NCI-H69 (cell line): ENCODE results near the gene HAGHL.

Experiments used
- DNase-seq: peaks from one replicate; lab custom pipeline; 2025; lab: John Stamatoyannopoulos, UW

Gene HAGHL

DNA sequence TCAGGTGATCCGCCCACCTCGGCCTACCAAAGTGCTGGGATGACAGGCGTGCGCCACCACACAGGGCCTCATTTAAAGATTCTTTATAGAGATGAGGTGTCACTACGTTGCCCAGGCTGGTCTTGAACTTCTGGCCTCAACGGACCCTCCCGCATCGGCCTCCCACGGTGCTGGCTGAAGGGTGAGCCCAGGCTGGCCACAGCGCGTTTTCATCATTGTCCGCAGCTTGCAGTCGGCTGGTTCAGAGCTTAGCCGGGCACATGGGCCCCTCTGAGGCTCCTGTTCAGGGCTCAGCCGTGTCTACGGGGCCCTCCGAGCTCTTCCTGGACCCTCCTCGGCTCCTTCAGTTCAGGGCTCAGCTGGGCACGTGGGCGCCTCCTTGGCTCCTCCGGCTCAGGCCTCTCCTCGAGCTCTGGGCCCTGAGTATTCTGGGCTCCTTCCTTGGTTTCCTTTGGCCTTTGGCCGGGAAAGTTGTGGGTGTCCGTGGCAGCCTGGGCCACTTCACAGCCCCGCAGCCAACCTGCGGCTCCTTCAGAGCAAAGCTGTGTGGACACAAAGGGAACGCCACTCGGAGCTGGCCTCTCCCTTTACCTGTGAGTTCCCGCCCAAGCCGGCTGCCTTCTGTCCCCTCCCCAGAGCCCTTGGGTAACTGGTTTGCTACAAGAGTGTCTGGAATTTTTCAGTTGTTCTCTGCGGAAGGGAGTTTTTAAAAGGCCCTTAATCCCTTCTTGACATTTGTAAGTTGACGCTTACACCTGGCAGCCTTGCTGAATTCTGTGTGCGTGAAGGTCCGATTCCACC is 32.4 kb downstream of the HAGHL start:
- no peak for DNase-seq

DNA sequence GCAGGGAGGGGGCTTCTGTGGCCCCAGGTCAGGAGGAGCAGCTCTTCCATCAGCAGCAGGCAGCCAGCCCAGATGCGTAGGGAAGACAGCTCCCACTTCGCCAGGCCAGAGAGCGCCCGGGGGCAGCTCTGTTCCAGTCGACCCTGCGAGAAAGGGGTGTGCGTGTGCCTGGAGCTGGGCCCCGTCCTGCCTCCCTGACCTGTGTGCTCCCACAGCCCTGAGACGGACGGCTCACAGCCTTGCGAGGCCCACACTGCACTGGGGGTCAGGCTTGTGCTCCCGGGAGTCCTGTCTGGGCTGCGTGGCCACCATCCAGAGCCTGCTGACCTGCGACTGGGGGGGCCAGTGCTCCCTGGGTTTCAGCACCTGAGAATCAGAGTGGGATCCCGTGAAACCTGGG is 33.2 kb downstream of the HAGHL start:
- DNase-seq, result no peak

DNA sequence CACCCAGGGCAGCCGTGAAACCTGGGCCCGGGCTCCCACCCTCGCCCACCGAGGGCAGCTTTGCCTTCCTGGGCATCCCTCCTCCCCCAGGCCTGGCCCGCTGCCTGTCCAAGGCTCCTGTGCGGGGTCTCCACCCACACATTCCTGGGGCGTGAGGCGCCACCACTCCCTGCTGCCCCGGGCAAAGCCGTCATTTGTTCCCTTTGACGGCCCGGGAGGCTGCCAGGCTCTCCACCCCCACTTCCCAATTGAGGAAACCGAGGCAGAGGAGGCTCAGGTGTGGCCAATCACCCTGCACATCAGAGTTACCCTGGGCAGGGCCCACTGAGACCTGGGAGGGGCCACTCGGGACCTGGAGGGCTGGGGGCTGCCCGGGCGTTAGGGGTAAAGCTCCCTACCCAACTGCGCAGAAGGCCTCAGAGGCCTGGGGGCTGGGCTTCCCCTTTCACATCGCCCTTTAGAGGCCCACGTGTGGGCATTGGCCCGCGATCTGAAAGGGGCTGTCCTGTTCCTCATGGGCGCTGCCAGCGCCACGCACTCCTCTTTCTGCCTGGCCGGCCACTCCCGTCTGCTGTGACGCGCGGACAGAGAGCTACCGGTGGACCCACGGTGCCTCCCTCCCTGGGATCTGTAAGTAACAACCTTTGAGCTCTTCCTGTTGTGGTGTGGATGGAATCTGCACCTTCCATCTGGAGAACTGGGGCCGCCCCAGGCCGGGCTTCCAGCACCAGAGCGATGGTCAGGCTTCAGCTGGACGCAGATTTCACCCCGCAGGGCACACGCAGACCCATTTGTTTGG is 33.8 kb downstream of the HAGHL start, which contains the start of gene MSLN:
MSLN (plus strand) TSS at position 190 of the 799 bp plus-strand sequence. CDS start 1,947 bp downstream, outside the sequence.
- DNase-seq, result no peak

DNA sequence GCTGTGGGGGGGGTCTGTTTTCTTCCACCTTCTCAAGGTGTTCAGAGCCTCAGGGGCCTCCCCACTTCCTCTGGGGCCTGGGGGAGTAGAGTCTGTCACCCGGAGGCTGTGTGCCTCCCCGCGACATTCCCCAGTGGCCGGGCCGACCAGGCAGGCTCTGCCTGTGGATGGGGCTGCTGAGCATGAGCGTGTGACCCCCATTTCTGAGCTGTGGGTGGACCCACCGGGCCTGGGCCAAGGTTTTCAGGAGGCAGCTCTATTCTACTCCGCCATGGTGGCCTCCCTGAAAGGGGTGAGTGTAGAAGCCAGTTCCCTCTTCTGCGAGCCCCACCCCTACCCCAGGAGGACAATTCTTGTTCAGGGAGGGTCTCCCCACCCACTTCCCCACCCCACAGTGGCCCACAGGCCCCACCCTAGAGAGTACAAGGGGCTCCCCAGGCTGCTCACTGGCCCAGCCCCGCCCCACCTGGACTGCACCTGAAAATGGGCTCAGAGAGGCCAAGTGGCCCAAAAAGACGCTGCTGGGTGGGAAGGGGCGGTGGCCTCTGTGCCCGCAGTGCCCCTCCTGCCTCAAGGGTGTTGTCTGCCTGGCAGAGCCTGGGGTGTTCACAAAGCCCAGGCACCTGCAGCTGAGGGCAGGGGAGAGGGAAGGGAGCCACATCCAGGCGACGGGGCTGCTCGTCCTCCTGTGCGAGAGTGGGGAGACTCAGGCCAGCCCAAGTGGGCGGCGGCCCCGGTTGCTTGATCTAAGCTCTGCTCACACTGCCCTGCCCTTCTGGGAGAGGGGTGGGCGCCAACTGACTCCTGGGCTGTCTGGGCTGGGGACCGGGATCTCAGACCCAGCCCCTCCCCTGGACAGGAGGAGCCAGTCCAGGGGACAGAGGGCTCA is 35.0 kb downstream of the HAGHL start:
- no peak for DNase-seq

DNA sequence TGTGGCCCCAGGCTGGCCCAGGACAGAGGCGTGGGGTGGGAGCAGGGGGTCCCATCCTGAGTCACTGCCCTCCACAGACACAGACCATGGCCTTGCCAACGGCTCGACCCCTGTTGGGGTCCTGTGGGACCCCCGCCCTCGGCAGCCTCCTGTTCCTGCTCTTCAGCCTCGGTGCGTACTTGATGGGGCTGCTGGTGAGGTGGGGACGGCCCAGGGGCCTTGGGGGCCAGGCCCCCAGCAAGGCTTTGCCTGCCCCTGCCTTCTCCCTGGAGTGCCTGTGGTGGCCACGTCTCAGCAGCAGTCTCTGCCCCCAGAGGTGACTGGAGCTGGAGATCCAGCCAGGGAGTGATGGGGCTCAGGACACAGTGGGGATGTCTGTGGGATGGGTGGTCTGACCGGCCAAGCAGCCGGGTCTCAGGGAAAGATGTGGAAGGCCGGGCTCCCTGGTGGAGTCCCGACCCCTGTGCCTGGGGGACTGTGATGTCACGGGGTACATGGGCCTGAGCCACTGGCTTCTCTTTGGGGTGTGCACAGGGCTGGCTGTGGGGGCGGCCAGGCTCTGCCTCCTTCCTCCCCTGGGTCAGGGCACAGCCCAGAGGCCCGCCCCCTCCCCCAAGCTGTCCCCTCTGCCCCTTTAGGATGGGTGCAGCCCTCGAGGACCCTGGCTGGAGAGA is 35.8 kb downstream of the HAGHL start:
- DNase-seq, result no peak

DNA sequence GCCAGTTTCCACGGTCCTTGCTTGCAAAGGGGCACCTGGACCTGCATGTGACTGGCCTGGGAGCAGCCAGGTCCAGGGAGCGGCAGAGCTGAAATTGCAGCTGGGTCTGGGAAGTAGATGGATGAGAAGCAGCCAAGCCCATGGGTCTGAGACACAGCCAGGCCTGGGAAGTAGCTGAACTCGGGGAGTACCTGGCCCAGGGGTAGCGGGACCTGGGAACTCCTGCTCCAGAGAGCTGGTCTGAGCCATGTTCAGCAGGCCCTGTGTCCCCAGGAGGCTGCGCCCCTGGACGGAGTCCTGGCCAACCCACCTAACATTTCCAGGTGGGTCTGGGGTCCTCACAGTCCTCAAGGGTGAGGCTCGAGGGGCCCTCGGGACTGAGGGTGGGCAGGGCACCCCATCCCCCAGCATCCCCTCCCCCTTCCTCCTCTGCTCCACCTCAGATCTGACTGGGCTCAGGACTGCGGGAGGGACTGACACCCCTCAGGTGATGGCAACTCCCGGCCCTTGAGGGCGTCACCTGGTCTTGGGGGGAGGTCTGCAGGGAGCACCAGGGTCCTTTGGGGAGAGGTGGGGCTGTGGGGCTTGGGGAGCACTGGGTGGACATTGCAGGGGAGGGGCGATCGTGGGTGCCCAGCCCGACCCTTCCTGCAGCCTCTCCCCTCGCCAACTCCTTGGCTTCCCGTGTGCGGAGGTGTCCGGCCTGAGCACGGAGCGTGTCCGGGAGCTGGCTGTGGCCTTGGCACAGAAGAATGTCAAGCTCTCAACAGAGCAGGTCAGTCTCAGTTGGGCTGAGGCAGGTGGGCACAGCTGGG is 36.7 kb downstream of the HAGHL start:
- no peak for DNase-seq

DNA sequence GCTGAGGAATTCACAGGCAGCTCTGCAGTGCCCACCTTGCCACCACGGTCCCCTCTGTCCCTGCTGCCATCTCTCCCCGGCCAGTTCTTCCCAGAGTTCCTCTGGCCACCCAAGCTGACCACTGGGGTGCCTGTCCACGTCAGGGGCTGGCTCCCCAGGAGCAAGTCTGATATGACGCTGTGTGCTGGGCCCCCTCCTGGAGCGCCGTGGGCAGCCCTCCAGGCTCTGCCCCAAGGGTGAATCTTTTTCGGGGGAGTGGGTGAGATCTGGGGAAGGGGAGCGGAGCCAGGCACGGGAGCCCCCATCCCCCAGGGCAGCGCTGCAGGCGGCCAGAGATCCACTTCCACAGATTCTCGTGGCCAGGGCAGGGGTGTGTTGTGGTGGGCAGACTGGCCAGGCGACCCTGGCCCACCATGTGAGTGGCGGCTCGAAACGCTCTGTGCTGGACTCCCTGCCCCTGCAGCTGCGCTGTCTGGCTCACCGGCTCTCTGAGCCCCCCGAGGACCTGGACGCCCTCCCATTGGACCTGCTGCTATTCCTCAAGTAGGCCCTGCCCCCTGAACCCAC is 37.4 kb downstream of the HAGHL start:
- no peak for DNase-seq

DNA sequence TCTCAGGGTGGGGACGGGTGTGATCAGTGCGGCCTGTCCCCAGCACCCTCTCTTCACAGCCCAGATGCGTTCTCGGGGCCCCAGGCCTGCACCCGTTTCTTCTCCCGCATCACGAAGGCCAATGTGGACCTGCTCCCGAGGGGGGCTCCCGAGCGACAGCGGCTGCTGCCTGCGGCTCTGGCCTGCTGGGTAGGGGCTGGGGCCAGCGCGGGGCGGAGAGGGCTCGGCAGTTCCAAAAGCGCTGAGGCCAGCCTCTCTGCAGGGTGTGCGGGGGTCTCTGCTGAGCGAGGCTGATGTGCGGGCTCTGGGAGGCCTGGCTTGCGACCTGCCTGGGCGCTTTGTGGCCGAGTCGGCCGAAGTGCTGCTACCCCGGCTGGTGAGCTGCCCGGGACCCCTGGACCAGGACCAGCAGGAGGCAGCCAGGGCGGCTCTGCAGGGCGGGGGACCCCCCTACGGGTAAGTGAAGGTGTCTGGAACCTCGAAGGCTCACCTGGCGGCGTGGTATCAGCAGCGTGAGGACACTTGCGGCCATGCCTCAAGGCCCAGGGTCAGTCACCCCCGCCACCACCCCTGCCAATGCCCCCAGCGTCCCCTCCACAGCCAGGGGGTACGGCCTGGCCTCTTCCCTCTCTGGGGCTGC is 38.1 kb downstream of the HAGHL start:
- no peak for DNase-seq

DNA sequence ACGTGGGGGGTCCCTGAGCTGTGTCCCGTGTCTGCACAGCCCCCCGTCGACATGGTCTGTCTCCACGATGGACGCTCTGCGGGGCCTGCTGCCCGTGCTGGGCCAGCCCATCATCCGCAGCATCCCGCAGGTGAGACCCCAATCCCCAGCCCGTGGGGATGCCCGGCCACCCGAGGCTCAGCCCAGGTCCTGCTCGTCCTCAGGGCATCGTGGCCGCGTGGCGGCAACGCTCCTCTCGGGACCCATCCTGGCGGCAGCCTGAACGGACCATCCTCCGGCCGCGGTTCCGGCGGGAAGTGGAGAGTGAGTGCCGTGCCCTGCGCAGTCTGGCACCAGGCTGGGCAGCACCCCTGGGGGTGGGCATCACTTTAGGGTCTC is 38.6 kb downstream of the HAGHL start:
- DNase-seq, result no peak

DNA sequence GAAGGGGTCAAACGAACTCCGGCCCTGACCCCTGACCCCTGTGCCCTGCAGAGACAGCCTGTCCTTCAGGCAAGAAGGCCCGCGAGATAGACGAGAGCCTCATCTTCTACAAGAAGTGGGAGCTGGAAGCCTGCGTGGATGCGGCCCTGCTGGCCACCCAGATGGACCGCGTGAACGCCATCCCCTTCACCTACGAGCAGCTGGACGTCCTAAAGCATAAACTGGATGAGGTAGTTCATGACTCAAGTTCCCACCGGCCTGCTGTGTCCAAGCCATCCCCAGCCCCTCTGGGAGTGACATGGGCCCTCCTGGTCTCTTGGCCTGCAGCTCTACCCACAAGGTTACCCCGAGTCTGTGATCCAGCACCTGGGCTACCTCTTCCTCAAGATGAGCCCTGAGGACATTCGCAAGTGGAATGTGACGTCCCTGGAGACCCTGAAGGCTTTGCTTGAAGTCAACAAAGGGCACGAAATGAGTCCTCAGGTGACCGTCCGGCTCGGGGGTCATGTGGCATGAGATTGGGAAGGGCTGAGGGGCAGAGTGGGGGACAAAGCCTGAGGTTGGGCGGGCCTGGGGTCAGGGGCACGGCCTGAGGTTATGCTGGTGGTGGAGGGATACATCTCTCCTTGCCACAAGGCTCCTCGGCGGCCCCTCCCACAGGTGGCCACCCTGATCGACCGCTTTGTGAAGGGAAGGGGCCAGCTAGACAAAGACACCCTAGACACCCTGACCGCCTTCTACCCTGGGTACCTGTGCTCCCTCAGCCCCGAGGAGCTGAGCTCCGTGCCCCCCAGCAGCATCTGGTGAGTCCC is 39.3 kb downstream of the HAGHL start:
- no peak for DNase-seq

DNA sequence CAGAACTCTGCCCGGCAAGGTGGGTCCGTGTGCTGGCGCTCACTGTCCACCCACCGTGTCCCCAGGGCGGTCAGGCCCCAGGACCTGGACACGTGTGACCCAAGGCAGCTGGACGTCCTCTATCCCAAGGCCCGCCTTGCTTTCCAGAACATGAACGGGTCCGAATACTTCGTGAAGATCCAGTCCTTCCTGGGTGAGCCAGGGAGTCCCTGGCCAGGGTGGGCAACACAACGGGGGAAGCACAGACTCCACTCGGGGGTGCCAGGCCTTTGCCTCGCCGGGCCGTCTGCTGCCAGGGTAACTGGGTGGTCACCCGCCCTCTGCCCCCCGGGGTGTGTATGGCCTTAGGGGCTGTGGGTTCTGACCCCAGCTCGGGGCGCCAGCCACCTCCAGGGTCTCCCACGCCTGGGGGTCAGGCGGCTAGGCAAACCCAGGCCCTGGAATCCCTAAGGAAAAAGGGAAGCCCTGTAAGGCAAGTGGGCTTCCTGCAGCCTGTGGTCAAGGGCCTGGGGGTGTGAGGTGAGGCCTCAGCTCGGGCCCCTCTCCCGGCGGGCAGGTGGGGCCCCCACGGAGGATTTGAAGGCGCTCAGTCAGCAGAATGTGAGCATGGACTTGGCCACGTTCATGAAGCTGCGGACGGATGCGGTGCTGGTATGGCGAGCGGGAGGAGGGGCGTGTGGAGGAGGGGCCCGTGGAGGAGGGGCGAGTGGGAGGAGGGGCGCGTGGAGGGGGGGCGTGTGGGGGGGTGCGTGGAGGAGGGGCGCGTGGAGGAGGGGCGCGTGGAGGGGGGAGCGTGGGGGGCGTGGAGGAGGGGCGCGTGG is 40.1 kb downstream of the HAGHL start:
- DNase-seq, result no peak

DNA sequence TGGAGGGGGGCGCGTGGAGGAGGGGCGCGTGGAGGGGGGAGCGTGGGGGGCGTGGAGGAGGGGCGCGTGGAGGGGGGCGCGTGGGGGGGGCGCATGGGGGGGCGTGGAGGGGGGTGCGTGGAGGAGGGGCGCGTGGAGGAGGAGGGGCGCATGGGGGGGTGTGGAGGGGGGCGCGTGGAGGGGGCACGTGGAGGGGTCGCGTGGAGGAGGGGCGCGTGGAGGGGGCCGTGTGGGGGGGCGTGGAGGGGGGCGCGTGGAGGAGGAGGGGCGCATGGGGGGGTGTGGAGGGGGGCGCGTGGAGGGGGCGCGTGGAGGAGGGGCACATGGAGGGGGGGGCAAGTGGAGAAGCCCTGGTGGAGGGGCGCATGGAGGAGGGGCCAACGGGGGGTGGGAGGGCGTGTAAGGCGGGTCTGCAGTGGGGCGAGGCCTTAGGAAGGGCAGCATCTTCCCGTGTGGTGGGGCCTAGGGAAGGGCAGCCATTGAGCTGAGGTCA is 40.9 kb downstream of the HAGHL start:
- DNase-seq, result no peak

DNA sequence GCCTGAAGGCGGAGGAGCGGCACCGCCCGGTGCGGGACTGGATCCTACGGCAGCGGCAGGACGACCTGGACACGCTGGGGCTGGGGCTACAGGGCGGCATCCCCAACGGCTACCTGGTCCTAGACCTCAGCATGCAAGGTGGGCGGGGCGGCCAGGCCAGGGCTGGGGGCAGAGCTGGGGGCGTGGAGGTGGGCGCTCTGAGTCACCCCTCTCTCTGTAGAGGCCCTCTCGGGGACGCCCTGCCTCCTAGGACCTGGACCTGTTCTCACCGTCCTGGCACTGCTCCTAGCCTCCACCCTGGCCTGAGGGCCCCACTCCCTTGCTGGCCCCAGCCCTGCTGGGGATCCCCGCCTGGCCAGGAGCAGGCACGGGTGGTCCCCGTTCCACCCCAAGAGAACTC is 41.5 kb downstream of the HAGHL start:
- DNase-seq, result no peak

DNA sequence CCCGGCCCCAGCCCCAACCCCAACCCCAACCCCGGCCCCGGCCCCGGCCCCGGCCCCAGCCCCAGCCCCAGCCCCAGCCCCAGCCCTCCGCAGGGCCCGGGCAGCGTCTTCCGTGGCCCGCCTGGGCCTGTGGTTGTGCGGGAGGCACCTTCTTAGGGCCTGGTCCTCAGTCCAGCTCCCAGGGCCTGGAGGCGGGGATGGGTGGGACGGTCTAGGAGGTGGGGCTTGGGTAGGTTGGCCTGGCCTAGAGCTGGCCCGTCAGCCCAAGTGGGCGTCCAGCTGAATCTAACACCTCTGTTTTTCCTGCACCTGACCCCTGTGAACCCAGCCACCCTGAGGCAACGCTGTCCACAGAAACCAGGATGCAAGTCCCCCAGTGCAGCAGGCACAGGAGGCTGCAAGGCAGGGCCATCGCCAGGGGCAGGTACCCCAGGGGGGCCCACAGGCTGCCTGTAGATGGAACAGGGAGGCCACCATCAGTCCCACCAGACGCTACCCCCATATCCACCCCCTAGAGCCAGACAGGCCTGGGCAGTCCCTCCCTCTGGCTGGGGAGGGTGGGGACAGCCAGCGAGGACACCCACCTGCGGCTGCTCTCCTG is 42.4 kb downstream of the HAGHL start:
- no peak for DNase-seq

DNA sequence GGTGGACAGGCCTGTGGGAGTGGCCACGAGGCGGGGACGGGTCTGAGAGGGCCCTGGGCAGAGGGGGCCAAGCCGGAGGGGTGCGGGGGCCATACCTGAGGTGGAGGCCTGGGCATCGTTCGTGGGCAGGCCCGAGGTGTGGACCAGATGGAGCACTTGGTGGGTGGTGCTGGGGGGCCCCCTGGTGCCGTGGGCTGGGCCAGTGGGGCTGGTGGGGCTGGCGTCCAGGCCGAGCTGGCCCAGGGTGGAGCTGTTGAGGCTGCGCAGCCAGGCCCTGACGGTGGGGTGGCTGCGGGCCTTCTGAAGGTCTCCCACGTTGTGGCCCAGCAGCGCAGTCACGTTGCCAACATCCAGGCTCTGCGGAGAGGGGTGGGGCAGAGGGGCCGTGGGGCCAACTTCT is 43.0 kb downstream of the HAGHL start:
- DNase-seq, result no peak

DNA sequence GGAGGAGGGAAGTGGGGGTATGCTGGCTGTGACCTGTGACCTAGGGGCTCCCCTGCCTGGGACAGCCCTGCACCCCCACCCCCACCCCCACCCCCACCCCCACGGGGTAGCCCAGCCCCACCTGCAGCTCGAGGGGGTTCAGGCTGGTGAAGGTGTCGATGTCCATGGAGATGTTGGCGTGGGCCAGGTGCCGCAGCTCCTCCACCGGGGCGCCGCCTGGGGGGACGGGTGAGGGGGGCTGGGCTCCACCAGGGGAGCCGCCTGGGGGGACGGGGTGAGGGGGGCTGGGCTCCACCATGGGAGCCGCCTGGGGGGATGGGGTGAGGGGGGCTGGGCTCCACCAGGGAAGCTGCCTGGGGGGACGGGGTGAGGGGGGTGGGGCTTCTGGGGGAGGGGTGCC is 43.5 kb downstream of the HAGHL start:
- DNase-seq, result no peak

DNA sequence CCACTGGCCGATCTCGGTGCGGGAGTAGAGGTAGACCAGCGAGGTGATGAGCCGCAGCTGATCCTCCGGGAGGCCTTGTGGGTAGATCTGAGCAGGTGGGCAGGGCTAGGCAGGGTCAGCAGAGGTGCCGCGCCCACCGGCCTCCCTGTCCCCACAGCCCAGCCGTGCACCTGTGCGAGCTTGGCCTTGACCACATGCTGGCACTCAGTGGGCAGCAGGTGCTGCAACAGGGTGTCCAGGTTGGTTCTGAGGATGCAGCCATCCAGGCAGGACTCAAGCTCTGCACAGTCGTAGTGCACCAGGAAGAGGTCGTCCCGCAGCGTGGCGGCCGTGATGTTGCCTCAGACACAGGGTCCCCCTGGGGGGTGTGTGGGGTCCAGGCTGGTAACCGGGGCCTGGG is 46.1 kb downstream of the HAGHL start:
- DNase-seq, result no peak
